NCI-H2107 (cell line): ENCODE results near the gene TMA7.

Experiments used
- DNase-seq: peaks from one replicate; lab custom pipeline; 2025; lab: John Stamatoyannopoulos, UW

The TMA7 gene

DNA sequence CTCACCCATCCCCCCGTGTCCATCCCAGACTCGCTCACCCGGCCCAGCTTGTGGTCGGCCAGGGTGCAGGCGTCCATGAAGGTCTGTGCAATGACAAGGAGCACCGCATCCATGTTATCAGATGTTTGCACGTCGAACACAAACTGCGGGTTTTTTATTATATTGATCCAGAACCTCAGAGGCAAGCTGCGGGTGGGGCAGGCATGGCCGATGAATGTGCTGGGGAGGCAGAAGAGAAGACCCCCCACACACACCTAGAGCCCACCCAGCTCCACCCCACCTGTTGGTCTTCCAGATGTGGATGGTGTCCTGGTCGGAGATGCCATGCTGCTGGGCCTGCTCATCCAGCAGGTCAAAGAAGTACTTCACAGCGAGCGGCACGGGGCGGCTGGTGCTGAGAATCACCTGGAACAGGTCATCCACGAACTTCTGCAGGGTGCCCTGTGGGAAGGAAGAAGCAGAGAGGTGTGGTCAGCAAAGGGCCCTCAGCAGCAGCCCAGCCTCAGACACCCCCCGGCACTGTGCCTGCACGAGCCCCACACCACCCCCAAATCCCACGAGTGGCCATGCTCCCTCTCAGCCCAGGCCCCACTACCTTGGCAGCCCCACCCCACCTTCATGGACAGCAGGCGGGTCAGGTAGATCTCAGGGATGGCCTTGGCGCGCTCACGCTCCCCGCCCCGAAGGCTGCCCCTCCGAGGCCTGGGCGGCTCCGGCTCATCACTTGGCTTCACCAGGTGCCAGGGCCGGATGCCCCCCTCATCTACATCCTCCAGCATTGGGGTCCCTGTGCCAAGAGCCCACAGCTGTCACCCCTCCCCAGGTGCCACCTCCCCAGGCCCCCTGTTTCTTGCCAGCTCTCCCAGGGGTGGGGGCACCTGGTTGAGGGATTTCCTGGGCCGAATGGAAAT is 30.5 kb upstream of the TMA7 start:
- no peak for DNase-seq

DNA sequence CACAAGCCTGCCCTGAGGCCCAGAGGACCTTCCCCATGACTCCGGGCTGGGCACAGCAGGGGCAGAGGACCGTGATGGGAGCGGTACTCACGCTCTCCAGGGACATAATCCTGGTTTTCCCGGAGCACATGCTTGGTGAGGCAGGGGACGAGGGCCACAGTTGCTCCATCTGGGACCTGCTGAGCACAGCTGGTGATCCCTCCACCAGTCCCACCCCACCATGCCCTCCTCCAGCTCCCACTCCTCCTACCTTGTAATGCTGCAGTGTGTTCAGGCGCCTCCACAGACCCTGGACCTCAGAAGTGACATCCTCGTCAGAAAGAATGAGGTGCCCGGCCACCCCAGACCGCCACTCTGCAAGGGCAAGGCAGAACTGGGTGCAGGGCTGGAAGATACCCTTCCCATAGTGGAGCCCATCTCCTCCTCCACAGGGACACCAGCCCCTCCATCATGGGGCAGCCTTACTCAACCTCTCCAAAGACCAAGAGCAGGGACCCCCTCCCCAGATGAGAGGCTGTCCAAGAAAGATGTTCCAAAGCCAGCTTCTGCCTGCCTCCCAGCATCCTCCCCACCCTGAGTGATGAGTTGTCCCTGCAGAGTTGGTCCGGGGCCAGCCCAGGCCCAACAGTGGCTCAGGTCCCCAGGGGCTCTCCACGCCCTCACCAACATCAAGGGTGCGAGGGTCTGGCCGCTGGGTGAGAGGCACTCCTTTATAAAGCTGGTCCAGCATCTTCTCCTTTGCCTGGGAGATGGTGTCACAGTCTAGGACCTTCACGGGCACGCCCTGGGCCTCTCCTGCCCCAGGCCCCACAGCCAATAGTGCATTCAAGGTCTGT is 29.6 kb upstream of the TMA7 start:
- DNase-seq: no peak

DNA sequence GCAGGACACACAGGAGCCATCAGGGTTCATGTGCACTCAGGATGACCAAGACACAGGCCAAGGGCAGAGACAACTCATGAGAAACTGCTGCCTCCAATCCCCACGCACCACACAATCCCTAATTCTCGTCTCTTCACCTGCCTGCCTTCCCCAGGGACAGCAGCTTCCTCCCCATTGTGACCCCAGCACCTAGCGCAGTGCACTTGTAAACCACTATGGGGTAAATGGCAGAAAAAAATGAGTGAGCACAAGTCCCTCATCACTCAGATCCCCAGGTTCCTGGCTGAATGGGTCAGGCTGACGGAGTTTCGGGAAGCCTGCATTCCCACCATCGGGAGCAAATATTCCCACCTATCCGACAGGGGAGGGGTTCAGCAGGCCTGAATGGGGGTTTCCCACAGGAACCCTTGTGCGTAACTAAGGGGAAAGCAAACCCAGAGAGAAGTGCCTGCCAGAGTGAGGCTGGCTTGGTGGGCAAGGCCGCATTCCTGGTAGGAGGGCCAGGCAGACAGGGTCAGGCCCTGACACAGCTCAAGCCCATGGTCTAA is 28.9 kb upstream of the TMA7 start:
- DNase-seq: no peak

DNA sequence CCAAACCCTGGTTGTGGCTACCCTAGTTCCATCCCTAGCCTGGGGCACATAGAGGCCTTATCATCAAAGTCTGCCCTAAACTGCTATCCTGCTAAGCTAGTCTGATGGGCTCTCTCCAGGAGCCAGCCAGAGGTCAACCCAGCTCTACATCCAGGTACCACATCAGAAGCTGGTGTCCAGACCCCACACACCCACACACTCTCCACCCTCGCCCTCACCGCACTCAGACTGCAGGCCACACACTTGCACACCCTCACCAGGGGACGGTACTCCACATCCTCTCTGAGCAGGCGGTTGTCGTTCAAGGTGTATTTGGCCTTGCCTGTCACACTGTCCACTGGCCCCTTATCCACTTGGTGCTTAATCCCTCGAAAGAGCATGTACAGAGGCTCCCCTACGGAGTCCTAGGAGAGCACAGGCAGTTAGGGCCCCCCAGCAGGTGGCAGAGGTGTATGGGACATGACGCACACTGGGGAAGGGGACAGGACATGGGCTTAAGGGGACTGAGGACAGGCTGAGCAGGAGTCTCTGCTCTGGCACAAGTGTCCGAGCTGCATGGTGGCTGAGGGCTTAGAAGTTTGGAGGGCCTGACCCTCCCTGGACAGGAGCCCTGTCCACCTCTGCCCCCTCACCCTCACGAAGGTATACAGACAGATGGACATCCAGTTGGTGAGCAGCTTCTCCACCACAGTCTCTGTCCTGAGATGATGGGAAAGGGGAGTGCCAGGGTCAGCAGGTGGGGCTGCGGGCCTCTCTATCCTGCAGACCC is 28.3 kb upstream of the TMA7 start:
- no peak for DNase-seq

DNA sequence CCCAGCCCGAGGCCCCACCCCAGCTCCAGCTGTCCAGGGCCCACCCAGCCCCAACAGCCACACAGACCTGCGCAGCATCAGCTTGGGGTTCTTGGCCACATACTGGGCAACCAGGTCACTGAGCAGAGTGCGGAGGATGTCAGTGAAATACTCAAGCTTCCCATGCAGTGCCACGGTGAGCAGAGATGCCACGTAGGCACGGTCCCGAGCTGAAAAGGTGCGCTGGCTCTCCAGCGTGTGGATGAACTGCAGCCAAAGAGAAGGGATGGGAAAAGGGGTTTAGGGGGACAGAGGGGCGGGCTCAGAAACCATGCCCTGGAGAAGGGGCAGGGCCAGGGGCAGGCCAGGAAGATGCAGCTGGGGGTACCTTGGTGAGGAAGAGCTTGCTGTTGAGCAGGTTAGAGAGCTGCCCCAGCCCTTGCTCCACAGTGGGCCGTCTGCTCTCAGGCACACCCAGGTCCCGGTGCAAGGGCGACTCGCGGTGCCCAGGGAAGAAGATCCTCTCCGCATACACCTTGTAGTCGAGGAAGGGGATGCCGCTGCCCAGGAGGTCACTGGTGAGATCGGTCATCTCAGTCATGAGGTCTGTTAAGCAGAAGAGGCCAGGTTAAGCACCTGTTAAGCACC is 27.6 kb upstream of the TMA7 start:
- DNase-seq: no peak

DNA sequence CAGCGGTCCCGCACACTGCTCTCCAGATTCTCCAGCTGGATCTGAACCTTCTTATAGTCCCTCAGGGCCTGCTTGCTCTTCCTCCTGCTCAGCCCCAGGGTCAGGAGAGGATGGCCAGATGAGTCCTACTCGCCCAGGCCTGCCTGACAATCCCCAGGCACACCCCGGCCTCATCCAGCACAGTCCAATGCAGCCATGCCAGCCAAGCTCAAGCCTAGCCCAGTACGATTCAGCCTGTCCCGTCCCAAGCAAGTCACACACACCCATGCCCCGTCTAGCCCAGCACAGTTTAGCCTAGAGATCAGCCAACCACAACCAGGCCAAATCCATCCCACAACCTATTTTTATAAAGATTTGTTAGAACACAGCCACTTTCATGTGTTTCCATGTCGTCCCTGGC is 27.0 kb upstream of the TMA7 start:
- no peak for DNase-seq

DNA sequence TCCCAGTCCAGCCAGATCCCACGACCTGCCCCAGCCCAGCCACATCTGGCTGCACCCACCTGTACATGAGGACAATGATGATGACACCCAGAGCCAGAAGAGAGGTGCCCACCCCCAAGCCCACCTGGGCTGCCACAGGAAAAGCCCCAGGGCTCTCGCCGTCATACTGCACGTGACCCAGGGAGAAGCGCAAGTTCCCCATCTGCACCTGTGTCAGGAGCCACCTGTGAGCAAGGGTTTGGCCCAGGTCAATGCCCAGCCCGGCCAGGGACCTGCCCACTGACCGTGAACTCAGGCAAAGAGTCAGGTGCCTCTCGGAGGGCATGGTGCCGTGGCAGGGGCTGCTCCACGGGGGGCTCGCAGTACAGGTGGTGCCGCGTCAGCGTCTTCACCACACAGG is 26.4 kb upstream of the TMA7 start:
- DNase-seq: no peak

DNA sequence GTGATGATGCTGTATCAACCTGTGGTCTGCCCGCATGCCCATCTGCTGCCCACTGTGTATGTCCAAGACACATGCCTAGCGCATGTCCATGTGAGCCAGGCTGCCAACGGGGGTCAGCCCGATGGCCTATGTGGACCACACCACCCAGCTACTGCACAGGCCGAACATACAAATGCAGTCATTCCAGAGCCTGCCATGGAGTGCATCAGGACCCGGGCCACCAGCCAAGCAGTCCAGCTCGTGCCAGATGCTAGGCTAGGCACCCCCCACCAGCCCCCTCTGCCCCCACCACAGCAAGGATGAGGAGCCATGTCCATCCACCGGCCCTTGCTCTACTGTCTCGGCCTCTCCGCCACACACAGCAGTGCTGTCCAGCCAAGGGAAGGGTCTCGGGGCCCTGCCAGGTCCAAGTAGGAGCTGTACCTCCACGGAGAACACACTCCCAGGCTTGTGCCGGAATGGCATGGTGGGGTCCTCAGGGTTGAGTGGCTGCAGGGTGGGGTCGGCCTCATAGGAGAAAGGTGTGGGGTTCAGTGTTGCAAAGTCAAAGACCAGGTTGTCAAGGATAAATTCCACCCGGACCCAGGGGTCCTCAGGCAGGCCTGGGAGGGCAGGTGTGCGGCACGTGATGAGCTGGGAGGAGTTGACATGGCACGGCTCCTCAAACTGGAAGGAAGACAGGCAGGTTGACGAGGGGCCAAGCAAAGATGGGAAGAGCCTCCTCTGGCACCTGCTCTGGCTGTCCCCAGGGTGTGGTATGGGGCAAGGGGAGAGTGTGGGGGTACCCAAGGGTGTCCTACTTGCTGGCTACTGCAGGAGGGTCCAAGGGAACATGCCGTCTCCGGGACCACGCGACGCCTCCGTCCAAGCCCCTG is 25.4 kb upstream of the TMA7 start:
- DNase-seq: no peak

DNA sequence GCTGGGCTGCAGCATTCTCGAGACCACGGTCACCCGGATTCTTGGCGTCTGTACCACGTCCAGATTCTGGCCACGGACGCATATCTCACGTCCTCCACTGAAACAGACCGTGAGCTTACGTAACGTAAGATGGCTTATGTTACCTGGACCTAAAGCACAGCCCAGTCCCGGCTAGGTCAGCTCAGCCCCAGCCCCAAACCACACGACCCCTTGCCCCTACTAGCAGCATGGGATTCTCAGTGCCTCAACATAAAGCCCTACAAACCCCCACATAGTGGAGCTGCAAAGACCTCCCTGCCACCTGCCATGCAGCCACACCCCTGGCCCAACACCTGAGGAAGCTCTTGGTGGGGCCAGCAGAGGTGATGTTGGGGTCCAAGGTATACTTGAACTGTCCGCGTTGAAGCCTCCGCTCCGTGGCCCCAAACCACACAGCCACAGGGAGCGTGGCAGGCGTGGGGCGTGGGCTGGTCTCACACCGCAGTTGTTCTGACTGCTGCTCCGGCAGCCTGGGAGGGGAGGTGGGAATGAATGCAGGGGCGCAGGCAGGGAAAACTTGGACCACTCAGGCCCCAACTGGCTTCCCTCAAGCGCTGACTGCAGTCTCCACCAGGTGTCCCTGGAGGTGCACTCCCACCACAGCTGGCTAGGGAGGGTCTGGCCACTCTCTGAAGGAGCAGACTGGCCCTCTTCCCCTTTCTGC is 24.7 kb upstream of the TMA7 start:
- no peak for DNase-seq

DNA sequence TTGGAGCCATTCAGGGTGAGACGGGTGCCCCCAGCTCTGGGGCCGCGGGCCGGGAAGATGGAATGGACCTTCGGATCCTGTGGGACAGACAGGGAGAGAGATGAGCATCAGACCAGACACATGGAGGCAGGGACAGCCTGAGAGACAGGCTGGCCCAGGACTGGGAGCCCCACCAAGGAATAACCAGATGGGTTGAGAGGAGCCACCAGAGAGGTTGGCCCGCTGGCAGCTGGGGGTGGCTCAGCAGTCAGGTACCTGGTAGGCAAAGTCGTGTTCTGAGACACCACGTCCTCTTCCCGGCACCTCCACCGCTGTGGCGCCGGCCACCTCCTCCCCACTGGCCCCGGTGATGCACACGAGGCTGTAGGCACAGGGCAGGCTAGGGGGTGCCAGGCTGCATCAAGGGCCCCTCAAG is 24.0 kb upstream of the TMA7 start:
- DNase-seq: no peak

DNA sequence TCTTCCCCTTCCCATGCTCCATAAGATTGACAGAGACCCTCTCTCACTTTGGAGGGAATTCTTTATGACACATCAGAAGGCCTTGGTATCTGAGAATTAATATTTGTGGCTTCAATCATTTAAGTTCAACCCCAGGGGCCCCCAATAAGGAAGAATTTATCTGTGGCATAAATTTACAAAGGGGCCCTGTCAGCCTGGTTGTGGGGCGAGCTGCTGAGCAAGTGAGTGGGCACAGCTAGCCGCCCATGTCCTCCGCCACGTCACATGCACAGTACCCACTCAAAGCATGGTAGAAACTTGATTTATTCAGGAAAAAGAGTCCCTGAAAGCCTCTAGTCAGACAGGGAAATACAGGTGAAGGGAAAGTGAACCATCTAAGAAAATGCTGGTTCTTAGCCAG is 23.5 kb upstream of the TMA7 start:
- no peak for DNase-seq

DNA sequence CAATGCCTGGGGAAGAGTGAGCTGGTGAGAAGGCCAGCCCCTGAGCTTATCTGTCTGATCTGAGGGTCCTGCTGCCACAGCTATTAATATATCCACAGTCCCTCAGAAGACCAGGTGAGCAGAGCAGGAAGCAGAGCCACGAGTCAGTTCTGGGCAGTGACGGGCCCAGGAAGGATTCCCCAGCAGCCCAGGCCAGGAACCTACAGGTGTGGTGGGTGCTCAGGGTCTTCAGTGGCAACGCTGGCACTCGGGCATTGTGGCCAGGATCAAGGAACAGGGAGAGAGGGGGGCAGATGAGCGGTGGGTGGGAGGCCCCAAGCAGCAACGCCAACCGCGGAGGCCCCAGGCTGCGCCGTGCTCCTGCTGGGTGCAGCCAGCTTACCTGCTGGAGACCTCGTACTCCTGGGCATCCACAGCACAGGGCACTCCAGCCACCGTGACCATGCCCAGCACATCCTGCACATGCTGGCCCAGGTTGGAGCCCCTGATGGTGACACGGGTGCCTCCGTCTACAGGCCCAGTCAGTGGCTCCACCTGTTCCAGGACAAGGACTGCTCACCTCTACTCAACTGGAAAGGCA is 22.4 kb upstream of the TMA7 start:
- no peak for DNase-seq

DNA sequence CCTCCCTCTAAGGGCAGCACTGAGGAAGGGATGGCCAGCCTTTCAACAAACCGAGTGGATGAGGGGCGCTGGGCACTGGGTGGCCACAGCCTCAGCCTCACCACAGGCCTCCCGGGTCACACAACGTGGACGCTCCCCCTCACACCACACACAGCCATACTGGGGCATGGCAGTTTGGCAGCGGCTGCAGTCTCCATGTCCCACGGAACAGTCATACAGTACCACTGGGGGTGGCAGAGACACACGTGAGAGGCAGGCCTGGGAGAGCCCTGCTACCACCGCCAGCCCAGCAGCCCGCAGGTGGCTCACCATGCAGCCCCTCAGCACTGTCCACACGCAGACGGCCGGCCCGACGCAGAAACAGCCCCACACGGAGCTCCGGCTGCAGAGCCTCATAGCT is 21.9 kb upstream of the TMA7 start:
- no peak for DNase-seq

DNA sequence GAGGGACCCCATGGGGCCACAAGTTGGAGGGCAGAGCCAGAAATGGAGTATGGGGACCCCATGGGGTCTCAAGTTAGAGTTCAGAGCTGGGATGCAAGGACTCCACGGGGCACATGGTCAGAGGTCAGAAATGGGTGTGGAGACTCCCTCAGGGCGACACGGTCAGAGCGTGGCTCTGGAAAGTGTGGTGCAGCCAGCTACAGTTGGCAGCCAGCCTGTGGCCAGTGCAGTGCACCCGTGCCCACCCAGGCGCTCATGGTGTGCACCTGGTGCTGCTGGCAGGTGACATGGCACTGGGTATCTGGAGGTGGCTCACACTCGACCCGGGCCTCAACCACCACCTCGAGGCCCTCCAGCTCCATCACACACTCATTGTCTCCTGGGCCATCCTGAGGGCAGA is 21.4 kb upstream of the TMA7 start:
- DNase-seq: no peak

DNA sequence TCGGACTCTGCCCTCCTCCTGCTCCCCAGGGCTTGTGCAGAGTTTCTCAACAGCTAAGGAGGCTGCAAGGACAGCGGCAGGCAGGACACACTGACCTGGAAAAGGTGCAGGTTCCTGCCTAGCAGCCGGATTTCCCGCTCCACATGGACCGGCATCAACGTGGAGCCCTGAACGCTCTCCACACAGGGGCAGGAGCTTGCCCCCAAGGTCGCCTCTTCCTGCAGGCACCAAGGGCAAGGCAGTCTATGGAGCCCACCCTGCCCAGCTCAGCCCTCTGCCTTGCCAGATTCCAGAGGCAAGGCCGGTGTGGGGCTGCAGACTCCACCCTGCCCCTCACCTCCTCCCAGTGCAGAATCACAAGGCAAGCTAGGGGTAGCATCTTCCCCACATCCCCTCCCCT is 20.9 kb upstream of the TMA7 start:
- no peak for DNase-seq

DNA sequence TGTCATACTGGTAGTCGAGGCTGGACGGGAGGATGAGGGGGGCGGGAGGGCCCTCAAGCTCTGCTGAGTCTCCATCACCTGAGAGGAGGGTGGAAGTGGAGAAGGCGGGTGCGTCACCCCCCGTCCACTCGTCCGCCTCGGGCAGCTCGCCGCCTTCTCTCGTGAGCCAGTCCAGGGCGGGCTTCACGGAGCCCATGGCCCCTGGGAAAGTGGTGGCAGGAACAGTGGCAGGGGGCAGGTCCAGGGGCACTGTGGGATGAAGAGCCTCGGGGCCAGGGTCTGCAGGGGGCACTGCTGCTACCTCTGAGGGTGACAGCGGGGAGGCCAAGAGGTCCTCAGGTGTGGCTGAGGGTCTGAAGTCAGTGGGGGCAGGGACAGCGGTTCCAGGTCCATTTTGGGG is 20.5 kb upstream of the TMA7 start:
- DNase-seq: no peak

DNA sequence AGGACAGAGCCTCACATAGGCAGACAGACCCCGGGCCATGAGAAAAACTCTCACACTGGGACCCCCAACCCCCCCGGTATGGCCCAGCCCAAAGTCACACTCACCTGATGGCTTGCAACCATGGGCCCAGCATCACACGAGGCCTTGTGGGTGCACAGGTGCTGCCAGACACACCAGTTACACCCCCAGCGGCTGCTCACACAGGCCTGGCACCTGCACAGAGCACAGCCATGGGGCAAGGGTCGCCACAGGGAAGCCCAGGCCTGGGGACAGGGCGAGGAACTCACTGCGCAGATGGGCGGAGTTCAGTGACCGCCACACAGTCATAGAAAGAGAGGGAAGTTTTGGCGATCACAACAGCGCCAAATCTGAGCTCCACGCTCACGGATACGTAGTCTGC is 19.5 kb upstream of the TMA7 start:
- DNase-seq: no peak

DNA sequence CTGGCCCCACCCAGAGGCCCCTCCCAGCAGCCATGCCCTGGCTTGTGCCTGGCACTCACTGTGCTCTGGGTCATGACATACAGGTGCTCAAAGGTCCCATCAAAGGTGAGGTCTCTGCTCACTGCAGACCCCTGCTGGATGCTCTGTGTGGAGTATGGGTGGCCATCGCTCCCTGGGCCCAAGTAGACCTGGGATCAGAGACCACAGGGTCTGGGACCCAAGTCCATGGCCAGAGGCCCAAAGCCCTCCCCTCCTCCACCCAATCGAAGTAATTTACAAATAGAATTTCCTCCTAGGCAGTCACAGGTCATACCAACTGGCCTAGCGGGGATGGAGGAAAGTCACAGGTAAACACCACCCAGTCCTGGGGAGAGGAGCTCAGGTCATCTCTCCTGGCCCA is 17.8 kb upstream of the TMA7 start:
- no peak for DNase-seq

DNA sequence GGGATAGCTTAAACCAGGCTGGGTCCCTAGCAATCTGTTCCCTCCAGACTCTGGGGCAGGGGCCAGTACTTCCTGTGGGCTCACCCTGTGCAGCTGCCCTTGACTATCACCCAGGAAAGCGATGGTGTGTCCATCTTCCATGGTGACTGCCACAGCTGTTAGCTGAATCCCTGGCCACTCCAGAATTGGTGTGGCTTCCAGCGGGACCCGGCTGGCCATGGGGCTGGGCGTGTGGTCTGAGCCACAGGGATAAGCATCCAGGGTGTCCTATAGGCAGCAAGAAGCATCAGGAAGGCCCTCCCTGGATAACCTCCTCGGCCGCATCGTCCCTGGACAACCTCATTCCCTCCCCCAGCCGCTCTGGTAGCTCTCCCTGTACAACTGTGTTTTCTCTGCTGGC is 17.4 kb upstream of the TMA7 start:
- no peak for DNase-seq
